SH-SY5Y (cell line): ENCODE data around the gene IDE.

ENCODE experiments used
- GATA2 ChIP-seq: IDR thresholded peaks from 2 replicates; pipeline ENCODE4 v1.6.1; 2011; ENCODE audit warnings: mild to moderate bottlenecking, low read depth, low read length
- GATA3 ChIP-seq: IDR thresholded peaks from 2 replicates; pipeline ENCODE4 v1.6.1; 2011; ENCODE audit warnings: low read depth, mild to moderate bottlenecking, low read length, moderate library complexity

GRCh38 chr10:92615515-92615914 is 41.6 kb upstream of the IDE start:
- TF ChIP-seq GATA2 (no peak), GATA3 (no peak)
